GM04503 (cell line): Measurements from ENCODE around the gene GRIPAP1.

Source experiments
- DNase-seq: peaks from one replicate; pipeline ENCODE4 v3.0.0-alpha.2; 2012; ENCODE audit warnings: low read depth

The GRIPAP1 gene, protein sequence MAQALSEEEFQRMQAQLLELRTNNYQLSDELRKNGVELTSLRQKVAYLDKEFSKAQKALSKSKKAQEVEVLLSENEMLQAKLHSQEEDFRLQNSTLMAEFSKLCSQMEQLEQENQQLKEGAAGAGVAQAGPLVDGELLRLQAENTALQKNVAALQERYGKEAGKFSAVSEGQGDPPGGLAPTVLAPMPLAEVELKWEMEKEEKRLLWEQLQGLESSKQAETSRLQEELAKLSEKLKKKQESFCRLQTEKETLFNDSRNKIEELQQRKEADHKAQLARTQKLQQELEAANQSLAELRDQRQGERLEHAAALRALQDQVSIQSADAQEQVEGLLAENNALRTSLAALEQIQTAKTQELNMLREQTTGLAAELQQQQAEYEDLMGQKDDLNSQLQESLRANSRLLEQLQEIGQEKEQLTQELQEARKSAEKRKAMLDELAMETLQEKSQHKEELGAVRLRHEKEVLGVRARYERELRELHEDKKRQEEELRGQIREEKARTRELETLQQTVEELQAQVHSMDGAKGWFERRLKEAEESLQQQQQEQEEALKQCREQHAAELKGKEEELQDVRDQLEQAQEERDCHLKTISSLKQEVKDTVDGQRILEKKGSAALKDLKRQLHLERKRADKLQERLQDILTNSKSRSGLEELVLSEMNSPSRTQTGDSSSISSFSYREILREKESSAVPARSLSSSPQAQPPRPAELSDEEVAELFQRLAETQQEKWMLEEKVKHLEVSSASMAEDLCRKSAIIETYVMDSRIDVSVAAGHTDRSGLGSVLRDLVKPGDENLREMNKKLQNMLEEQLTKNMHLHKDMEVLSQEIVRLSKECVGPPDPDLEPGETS

DNA sequence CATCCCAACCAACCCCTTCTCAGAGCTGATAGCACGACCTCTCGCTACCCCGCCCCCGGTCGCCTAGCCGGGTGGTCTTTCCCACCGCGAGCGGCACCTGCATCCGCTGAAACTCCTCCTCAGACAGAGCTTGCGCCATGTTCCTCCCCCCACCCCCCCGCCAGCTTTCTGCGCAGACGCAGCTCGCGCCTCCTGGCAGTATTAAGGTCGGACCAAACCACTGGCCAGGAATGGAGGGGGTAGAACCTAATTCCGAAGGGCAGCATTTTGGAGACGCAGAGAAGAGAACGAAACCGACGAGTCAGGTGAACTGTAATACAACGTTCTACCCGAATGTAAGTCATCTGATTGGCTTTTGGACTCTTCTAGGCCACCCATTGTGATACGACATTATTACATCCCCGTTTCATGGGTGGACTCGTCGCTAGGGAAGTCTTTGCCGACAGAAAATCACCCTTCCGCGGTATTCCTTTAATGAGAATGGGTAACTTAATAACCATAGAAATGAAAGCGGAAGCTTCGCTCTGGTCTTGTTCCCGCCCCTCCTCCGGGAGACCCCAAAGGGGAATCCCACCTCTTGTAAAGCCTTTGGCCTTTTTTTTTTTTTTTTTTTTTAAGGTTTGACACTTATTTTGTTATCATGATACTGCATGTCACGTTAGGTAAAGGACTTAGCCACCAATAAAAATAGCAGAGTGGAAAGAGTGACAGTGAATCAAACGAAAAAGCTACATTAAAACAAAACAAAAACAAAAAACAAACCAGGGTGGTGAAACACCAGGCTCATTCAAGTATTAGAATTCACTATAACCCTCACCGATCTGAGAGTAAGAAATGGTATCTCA is at the start of gene GRIPAP1:
Gene GRIPAP1 (minus strand): TSS at position 174 of the 845 bp plus-strand sequence. CDS start 35 bp downstream, at position 139.
- DNase-seq: peak; percentile 30

DNA sequence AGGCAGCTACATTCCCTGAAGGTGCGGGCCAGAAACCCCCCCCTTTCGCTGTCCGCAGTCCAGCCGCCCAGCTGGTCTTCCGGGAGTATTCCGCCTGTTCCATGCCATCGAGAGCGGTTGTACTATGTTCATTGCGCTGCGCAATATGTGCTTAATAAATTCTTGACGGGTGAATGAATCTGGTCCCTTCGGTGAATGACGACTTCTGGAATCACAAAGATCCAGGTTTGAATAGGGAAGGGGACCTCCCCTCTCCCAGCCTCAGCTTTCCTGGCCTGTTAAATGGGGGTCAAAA is 41.9 kb upstream of the GRIPAP1 start:
- no peak for DNase-seq

DNA sequence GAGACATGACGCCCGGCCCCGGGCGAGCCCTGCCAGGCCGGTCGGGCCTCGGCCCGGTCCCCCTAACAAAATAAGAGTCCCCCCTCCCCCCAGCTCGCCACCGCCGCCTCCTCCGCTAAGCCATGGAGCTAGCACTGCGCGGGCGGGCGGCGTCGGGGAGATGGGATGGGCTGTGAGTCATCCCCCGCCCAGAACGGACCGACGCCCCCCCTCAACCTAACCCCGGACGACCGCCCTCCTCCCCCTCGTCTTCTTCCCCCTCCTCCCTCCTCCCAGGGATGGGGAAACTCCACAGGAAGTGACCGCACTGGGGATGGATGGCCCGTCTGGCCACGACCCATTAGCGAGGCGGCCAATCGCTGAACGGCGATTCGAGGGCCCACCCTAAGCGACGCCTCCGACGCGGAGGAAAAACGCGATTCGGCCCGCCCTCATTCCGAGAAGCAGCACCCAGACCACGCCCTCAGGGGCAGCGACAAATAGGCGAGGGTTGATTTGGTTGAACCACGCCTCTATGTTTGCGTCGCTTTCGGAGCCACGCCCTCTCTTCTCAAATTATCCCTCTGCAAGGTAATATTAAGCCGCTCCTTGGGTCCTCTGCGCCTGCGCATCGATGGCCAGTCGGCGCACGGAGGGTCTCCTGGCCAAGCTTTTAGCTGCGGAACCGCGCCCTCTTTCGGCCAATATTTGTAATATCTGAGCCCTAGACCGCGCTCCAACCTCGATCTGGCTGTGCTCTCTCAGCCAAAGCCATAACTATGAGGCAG is 41.3 kb upstream of the GRIPAP1 start, which contains the start of gene TFE3:
Gene TFE3 (minus strand): TSS at position 138 of the 767 bp plus-strand sequence. CDS start 131 bp downstream, at position 7.
- peak; percentile 93 for DNase-seq

DNA sequence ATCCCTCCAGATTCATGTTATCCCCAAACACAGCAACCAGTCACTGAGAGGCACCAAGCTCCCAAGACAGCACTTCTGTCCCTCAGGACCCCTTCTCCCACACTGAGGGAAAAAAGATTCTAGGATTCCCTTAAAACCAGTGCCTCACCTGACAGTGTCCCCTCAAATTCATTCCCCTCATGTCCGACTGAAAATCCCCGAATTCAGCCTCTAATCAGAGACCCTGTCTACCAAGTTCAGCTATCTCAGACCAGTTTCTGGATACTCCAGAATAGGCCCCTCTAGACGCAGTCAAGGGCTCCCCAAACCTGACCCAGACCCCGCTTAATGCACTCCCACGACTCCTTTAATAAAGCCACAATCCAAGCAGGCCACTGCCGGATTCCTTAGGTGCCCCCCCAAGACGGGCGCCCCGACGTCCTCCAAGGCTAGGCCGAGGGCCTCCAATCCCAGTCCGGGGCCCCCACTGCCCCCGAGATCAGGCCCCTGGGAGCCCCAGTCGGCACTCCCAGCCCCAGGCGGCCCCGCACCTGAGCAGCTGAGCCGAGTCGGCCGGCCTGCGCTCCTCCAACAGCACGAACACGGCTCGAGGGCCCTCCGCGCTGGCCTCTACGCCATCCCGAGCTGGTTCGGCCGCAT is 40.6 kb upstream of the GRIPAP1 start:
- DNase-seq: no peak

DNA sequence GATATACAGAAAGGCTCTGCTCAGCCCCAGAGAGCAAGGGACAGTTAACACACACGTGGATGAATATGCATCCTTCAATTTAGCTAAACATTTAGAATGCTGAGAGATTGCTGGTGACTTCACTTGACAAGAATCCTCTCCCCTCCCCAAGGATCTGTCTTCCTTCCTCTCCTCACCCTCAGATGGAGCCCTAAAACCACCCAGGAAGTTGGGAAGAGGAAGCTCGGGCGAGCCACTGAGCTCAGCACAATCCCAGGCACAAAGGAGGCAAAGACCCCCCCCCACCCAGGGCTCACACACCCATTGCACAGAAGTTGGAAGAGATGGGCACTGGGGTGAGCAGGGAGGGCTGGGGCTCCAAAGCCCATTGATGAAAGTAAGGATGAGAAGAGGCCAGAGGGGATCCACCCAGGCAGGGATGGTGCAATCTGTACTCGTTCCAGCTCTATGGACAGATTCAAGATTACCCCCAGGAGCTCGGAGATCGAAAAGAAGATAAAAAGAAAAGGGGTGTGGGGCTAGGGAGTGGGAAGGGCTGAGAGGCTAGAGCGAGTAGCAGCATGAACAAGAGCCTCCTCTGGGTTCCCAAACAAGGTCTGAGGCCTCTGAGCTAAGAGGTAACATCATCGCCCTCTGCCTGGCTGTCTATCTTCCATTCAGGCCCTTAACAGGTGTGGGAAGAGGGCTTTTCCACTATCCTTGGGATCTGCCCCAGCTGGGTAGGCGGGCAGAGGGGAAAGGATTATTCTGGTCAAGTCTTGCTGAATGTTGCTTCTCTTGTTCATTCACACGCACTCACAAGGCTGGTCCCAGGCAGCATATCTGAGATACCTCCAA is 39.9 kb upstream of the GRIPAP1 start:
- DNase-seq: no peak

DNA sequence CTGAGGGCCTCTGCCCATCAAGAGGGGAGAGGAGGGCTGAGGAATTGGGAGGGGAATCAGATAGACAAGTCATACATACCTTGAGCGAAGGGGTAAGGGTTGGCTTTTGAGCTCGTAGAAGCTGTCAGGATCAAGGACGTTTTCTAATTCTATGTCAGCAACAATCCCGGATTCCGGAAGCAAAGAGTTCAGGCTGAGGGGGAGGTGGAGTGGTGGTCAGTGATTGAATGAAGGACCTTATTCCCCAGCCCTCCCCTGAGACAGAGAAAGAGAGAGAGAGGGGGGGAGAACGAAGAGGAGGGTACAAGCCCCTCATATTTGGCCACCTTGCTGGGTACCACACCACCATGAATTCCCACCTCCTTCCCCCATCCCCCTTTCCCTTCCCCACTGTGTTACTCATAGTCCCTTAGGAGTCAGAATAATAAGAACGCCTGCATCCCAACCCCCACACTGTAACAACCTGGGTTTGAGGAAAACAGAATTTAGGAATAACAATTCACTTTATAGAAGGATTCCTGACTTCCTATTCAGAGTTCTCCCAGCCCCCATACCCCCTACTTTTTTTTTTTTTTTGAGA is 38.4 kb upstream of the GRIPAP1 start:
- DNase-seq: no peak

DNA sequence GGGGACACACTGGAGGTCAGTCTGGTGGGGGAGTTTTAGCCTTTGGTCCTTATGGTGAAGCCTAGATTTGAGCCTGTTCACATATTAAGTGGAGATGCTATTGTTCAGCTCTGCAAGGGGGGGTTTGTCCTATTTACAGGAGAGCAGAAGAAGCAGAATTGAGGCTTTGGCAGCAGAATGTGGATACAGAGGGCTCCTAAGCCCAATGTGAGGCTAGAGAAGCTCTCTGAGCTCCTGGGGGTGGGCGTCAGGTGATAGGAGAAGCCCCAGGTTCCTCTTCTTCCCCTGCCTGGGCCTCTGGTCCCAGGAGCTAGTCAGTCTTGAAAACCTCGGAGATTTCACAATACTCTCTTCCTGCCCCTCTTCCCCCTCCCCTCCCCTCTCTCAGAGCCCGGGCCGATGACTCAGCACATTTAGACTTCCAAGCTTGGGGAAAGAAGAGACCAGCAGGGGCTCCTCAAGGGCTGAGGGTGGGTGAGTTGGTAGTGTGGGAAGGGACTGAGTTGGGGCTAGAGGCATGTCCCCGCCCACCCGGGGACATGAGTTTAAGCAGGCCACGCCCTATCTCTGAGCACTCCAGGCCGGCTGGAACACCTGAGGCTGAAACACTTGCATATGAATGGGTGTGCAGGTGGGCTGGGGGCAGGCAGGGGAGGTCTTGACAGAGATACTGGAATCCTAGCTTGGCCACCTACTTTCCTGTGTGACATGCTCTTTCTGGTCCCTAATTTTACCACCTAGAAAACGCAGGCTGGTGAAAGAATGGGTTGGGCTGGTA is 37.7 kb upstream of the GRIPAP1 start:
- peak; percentile 69 for DNase-seq

DNA sequence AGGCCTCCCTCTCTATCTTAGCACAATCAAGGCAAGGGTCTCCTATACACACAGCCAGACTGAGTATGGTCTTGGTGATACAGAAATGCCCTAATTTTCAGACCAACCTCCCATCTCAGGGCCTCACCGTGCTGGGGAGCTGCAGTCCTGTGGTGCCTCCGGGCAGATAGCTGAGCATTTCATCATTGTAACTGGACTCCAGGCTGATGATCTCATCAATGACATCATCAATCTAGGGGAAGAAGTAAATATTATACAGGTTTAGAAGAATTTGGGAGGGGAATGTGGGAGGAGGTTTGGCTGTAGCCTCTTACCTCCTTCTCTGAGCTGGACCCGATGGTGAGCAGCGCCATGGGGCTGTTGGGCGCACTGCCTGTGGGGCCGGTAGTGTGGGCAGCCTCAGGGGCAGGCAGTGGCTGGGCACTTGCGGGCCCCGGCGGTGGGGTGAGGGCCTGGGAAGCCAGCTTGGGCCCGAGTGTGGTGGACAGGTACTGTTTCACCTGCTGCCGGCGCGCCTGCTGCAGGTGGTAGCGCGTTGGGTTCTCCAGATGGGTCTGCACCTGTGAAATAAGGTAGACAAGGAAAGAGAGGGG is 35.9 kb upstream of the GRIPAP1 start:
- no peak for DNase-seq

DNA sequence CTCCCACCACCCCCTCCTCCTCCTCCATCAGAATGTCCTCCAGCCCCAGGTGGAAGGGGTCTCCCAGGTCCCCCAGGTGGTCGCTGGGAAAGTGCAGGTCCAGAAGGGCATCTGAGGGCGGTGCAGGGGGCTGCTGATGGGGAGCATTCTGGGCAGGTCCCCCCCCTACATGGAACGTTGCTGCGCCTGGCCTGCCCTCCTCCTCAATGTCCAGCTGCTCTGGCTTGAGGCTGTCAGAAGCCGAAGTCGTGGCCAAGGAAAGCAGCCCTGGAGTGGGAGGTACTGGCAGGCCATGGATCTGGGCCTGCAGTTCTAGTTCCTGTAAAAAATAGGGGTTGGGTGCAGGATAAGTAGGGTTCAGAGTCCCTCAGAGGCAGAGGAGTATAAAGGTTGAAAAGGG is 28.2 kb upstream of the GRIPAP1 start:
- no peak for DNase-seq

DNA sequence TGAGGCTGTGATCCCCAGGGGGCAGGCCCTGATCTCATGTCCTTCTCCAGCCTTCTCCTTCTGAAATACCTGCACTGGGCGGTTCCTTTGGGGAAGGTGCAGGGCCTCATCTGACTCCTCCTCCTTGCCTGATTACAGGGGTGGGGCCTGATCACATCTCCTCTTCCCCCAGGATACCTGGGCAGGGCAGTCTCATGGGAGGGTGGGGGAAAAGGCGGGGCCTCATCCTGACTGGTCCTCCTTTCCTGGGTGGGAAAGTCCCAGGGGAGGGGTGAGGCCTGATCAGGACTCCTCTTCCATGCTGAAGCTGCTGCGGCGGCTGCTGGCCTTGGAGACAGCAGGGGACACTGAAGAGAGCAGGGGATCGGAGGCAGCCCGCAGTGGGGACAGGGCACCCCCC is 27.8 kb upstream of the GRIPAP1 start:
- no peak for DNase-seq

DNA sequence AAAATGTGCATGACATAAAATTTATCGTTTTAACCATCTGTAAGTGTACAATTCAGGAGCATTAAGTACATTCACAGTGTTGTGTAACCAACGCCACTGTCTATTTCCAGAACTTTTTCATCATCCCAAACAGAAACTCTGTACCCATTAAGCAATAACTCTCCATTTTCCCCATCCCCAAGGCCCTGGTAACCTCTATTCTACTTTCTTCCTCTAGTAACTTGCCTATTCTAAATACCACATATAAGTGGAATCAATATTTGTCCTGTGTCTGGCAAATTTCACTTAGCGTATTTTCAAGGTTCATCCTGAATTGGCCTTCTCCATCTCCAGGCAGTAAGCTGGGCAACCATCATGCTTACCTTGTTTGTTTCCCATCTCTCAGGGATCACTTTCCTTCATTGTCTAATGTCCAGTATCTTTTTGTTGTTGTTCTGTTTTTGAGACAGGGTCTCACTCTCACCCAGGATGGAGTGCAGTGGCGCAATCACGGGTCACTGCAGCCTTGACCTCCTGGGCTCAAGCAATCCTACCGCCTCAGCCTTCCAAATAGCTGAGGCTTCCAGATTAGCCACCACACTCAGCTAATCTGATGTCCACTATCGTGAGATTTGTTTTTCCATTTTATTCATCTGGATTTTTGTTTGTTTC is 17.7 kb upstream of the GRIPAP1 start:
- DNase-seq: no peak

DNA sequence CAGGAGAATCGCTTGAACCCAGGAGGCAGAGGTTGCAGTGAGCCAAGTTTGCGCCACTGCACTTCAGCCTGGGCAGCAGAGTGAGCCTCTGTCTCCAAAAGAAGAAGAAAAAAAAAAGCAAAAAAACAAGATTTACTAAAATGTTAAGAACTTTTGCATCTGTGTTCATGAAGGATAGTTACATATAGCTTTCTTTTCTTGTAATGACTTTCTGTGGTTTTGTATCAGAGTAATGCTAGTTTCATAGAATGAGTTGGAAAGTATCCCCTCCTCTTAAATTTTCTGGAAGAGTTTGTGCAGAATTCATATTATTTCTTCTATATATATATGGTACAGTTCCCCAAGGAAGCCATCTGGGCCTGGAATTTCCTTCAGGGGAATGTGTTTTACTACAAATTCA is 17.0 kb upstream of the GRIPAP1 start:
- no peak for DNase-seq

DNA sequence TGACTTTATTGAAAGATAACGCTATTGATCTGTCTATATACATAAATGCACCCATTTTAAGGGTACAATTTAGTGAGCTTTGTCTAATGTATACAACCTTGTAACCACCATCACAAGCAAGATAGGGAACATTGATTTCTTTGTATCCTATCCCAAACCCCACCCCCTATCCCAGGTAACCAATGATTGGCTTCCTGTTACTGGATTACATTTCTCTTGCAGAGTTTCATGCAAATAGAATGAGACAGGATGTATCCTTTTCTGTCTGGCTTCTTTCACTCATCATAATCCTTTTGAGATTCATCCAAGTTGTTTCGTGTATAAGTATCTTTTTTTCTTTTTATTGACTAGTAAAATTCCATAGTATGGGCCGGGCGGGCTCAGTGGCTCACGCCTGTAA is 1.6 kb upstream of the GRIPAP1 start:
- no peak for DNase-seq

DNA sequence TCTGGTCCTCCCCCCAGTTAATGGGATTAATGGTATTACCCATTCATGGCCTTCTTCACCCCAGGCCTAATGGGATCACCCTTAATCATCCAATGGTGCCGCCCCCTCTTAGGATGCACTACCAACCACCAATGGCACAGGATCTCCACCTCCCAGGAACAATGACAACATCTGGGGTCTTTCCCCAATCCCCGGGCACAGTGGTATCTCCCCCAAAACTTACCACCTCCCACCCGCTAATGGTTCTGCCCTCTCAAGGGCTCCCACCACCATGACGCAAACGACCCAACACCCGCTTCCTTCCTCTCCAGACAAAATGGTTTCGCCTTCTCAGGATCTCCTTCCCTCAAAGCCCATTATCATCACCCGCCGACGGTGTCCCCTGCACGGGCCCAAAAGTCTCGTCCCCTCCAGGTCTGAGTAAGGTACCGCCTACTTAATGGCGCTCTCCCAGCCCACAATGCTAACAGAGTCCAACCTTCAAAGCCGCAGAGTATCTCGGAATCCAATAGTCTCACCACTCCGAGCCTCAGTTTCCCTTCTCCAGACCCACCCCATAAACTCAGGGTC is 458 bp downstream of the GRIPAP1 start:
- no peak for DNase-seq

DNA sequence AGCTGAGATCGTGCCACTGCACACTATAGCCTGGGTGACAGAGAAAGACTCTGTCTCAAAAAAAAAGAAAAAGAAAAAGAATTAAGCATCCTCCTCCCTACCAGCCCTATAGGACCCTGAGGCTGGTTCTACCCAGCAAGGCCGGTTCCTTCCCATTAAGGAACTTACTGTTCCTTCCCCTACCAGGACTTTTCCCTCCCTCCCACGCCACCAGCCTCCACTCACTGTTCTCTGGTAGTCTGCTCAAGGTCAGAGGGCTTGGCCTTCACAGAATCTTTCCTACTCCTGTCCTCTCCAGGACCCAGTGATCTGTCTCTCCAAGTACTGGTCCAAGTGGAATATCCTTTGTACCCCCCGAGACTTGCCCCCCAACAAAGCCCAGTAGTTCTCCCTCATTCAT is 1.4 kb downstream of the GRIPAP1 start:
- DNase-seq: no peak

DNA sequence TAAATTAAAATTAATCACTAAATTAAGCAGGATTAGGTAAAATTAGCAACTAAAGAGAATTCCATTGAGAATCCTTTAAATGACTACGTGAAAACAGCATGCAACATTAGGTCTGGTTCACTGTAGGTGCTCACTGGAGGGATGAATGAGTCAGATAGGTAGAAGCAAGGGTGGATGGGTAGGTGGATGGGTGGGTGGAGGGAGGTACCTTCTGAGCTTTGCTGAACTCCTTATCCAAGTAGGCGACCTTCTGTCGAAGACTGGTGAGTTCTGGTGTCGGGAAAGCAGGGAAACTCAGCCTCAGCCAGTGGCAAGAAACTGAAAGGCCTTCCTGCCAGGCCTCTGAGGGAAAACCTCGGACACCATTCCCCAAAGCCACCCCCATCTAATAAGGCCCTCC is 3.0 kb downstream of the GRIPAP1 start:
- DNase-seq: no peak

DNA sequence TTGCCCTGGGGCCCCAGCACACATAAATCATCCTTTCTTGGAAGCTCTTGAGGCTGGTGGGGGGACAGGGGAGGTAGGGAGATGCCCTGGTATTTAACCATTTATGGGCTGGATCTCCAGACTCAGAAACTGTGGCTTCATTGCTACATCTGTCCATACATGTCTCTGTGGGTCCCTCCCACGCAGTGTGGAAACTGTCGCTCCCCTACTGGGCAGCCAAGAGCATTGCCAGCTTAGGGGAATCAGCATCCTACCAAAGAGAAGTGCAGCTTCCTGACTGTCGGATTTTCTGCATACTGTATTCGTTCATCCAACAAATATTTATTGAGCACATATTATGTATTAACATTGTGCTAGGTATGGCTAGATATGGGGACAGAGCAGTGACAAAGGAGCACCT is 3.7 kb downstream of the GRIPAP1 start:
- no peak for DNase-seq

DNA sequence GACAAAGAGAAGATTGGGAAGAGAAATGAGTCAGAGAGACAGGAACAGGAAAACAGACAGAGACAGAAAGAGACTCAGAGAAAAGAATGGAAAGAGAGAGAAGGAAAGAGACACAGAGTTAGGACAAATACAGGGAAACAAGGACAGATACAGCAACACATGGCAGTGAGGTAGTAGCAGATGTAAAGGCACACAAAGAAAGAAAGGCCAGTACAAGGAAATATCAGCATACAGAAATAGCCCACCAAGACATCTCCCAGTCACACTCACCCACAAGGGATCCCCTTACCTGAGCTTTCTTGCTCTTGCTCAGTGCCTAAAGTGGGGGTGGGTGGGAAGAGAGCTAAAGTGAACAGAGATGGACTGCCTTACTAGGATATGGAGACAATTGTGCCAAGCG is 4.2 kb downstream of the GRIPAP1 start:
- no peak for DNase-seq
